Choroid plexus epithelial cell (primary cell): ENCODE measurements around the gene MIPOL1.
A peak's percentile ranks its signal among the peaks of the same experiment; 100 is the strongest.
"Not testable (repeated sequence)": the region's sequence is repeated elsewhere in the genome, so short reads cannot be mapped to it uniquely, and the experiment has no call there.

ENCODE experiments used
- DNase-seq: peaks from one replicate; pipeline ENCODE4 v3.0.0-alpha.2; 2010; ENCODE audit warnings: low read depth
- H3K4me3 ChIP-seq: 2 replicates; pipeline ENCODE4 v1.5.1; 2011; ENCODE audit warnings: low read depth, mild to moderate bottlenecking, control low read depth, low read length, moderate library complexity
- CTCF ChIP-seq: conservative IDR thresholded peaks from 2 replicates; pipeline ENCODE4 v1.5.1; 2011; ENCODE audit warnings: low read depth, mild to moderate bottlenecking, control low read depth, inconsistent platforms, low read length, moderate library complexity

Gene MIPOL1

DNA sequence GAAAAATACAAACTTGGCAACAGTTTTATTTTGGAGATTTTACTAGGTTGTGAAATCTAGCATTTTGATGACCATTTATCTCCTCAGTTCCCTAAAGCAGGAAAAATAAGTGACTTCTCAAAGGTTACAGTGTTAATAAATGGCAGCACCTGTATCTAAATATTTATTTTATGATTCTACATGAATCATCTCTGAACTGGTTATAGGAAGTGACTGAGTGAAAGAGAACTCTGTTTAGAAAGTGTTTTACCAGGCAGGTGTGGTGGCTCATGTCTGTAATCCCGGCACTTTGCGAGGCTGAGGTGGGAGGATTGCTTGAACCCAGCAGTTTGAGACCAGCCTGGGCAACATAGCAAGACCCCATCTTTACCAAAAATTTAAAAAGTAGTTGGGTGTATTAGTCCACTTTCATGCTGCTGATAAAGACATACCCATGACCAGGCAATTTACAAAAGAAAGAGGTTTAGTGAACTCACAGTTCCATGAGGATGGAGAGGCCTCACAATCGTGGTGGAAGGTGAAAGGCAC, 26.3 kb downstream of the MIPOL1 start:
- DNase-seq = no peak
- no peak for TF ChIP-seq CTCF
- H3K4me3 ChIP-seq = no peak overlapping the region

- H3K4me3 ChIP-seq, DNase-seq: not testable (repeated sequence)
These were observed 27.9 kb downstream of the MIPOL1 start for GRCh38 chr14:37225668-37226067.

DNA sequence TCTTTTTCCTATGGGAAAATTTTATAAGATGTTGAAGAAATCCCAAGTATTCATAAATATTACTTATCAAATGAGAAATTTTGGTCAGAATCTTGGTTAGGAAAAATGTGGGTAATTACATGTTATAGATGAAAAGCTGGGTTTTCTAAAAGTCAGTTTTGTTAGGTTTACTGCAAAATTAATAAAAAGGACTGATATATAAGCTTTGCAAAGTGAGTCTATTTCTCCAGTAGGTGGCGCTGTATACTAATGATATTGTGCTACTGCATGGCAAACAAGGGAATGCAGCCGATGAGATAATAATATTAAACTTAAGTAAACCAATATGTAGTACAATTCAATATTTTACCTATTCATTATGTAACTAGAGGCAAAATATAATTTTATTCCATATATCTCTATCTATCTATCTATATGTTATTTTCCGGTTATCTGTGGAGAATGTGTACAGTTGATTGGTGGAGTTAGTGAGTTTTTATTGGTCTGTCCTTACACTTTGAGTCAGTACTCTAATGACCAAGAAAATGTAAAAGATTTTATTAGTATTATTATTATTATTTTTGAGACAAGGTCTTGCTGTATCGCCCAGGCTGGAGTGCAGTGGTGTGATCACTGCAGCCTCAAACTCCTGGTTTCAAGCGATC, 32.9 kb downstream of the MIPOL1 start:
- peak; percentile 86 for DNase-seq
- H3K4me3 ChIP-seq = no peak overlapping the region
- TF ChIP-seq CTCF = peak; percentile 68

DNA sequence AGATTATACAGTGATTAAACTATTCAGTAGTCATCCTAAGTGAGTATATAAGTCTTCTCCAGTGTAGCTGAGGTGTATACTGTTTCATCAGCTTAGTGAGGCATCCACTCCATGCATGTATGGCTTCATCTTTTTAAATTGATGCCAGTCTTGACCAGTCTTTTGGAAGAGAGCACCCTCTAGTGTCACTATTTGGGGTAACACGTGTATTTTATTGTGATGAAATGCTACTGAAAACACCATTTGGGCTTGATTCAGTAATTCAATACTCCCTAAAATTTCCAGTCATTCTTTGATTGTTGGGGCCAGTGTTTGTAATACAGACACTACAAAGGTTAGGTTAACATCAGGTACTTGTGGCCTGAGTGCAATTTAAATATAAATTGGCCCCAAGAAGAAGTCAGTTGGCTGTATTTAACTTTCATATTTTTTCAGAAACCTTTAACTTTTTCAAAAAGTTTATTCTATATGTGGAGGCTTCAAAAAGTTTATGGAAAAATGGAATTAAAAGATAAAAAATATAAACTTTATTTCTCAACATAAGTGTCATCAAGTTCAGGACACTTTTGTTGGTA, 35.3 kb downstream of the MIPOL1 start:
- no peak overlapping the region for H3K4me3 ChIP-seq
- peak; percentile 68 for TF ChIP-seq CTCF
- DNase-seq = peak; percentile 77

DNA sequence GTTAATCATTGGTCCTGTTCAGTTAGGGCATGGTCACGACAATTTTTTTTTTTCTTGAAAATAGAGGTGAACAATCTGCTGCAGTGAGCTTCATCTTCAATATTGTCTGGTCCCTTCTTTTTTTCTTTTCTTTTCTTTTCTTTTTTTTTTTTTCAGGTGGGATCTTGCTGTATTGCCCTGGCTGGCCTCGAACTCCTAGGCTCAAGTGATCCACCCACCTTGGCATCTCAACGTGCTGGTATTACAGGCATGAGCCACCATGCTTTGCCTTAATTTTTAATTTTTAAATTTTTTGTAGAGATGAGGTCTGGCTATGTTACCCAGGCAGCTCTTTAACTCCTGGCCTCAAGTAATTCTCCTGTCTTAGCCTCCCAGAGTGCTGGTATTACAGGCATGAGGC, 36.5 kb downstream of the MIPOL1 start:
- no peak for TF ChIP-seq CTCF

GRCh38 chr14:37236044-37236443, 38.3 kb downstream of the MIPOL1 start:
- DNase-seq = peak; percentile 58
- not testable (repeated sequence) for H3K4me3 ChIP-seq

More for the DNA sequence above, 36.5 kb downstream of the MIPOL1 start:
- H3K4me3 ChIP-seq = no peak overlapping the region
- DNase-seq = no peak

DNA sequence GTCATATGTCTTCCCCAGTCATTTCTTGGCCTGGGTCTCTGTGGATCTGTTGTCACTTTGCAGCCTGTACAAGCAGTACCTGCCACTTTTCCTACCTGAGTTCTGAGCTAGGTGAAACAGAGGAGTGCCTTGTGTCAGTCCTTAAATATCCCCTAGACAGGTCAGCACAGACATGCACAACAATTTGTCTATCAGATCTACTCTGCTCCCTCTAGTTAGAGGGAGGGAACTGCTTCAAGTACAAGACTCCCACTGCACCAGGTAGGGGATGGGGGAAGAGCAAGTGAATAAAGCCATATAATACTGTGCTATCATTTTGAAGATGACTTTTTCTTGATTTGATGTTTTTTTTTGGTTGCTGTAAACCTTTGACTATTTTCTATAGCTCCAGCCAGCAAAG, 39.4 kb downstream of the MIPOL1 start:
- DNase-seq = no peak
- H3K4me3 ChIP-seq = no peak overlapping the region
- no peak for TF ChIP-seq CTCF

GRCh38 chr14:37237735-37238200, 40.0 kb downstream of the MIPOL1 start:
- H3K4me3 ChIP-seq = no peak overlapping the region
- TF ChIP-seq CTCF = no peak
- peak; percentile 5 for DNase-seq
